H1 (cell line): ENCODE results near the gene BMX.

Source experiments
- BCL11A ChIP-seq, 2 experiments: IDR thresholded peaks; one replicate each; pipeline ENCODE4 v1.6.1; 2011; ENCODE audit warnings: low read depth in 2 of 2, low read length in 2 of 2, mild to moderate bottlenecking in 2 of 2
- CTCF ChIP-seq, 3 experiments: IDR thresholded peaks; 1 replicate in 2 of 3; 2 replicates in 1 of 3; pipeline versions ENCODE4 v1.5.1 to v1.6.1; 2011; ENCODE audit warnings: low read length in 3 of 3, mild to moderate bottlenecking in 3 of 3, inconsistent platforms in 2 of 3, low read depth in 1 of 3, moderate library complexity in 1 of 3; ENCODE audit not compliant: insufficient read depth in 1 of 3; ENCODE audit errors: control extremely low read depth in 1 of 3
- EZH2 ChIP-seq: fragments of 200-600 bp; sonication (generic); IDR thresholded peaks from 2 replicates; pipeline ENCODE4 v1.7.1; 2012; ENCODE audit warnings: low read depth, mild to moderate bottlenecking, moderate library complexity, low read length, inconsistent platforms; ENCODE audit not compliant: severe bottlenecking
- RAD21 ChIP-seq, 2 experiments: IDR thresholded peaks in 1 of 2; conservative IDR thresholded peaks in 1 of 2; 2 replicates each; pipeline ENCODE4 v1.6.1; 2011; ENCODE audit warnings: low read depth in 2 of 2, low read length in 2 of 2, improper control_type of control experiment in 1 of 2, inconsistent platforms in 1 of 2, mild to moderate bottlenecking in 1 of 2, moderate library complexity in 1 of 2

- TF ChIP-seq RAD21 (IDR thresholded peaks at IDR 0.05 in 1 of 2, conservative IDR thresholded peaks at IDR 0.05 in 1 of 2; ENCODE audit: low read depth in 2 of 2, low read length in 2 of 2) (peak; percentile 37 to 57), CTCF (IDR thresholded peaks at IDR 0.05; ENCODE audit: control extremely low read depth in 1 of 3, insufficient read depth in 1 of 3, low read depth in 1 of 3, low read length in 3 of 3) (peak in 2 of 3 experiments; percentile 9 to 12; a peak in 2 of 4 replicates), BCL11A (IDR thresholded peaks at IDR 0.05; ENCODE audit: low read depth in 2 of 2, low read length in 2 of 2) (no peak), EZH2 (no peak)
Measured at GRCh38 chrX:15567886-15568616, 67.4 kb downstream of the BMX start.
